ENCODE data around the gene PSMD4.

DNA sequence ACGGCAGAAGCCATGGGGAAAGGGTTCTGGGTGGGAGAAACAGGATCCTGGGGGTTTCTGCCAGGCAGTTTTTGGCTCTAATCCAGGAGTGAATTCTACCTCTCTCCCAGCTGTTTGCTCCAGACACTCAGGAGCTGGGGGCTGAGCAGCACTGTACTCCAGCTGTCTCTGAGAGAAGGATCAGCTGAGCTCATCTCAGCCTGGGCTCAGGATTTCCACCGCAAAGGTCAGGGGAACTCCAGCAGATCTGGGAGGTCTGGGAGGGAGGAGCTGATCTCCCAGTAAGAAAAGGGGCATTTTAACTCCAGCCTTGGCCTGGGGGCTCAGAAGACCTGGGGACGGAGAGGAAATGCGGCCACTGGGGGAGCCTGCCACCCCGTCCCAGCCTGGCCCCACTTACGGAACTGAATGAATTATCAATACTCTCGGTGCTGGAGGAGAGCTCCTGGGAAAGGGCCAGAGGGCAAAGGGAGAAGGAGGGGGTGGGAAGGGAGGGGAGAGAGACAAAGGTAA lies 55.3 kb downstream of the PSMD4 start:
- TF ChIP-seq CTCF (IDR thresholded peaks at IDR 0.05; ENCODE audit: poor library complexity) (no peak), EZH2 (IDR thresholded peaks at IDR 0.05; ENCODE audit: borderline replicate concordance) (no peak), EZH2phosphoT487 (IDR thresholded peaks at IDR 0.05; ENCODE audit: low read depth, severe bottlenecking, unreplicated experiment) (no peak)
